Activated T-cell treated with anti-CD3 and anti-CD28 coated beads, Interleukin-2, amount 50 U/mL, for 4 hours (primary cell): ENCODE results near the gene SOCS7. TPM values are rescaled to one million over a fixed set of nuclear protein-coding genes. Genes with fewer than 3 reads are reported as not detected.

Experiments
- ATAC-seq, 2 donors: fragments of 200-7000 bp; cut with Tn5 transposase; one replicate each; pipeline ENCODE4 v1.10.0; 2021
- DNase-seq: peaks from one replicate; pipeline ENCODE4 v3.0.0-alpha.2; 2020
- H3K27me3 Mint-ChIP-seq: one replicate; pipeline ENCODE4 v1.8.0; 2021; ENCODE audit warnings: low read depth, mixed read lengths
- H3K36me3 Mint-ChIP-seq: one replicate; pipeline ENCODE4 v1.8.0; 2022; ENCODE audit warnings: mixed read lengths; ENCODE audit not compliant: insufficient read depth
- H3K4me1 Mint-ChIP-seq: one replicate; pipeline ENCODE4 v1.8.0; 2021; ENCODE audit warnings: low read depth, mixed read lengths
- H3K4me3 Mint-ChIP-seq: one replicate; pipeline ENCODE4 v1.8.0; 2021; ENCODE audit warnings: mild to moderate bottlenecking, moderate library complexity, mixed read lengths
- H3K9me3 Mint-ChIP-seq: one replicate; pipeline ENCODE4 v1.8.0; 2021; ENCODE audit warnings: mixed read lengths
- total RNA-seq, 3 donors: library from RNA; stranded (reverse); gene quantifications; one replicate each; pipeline ENCODE4 v1.2.1, GENCODE V29; 2021

The SOCS7 gene
- total RNA-seq, 3 donors from 2014 or later, result 32.2 to 33.2 (median 32.8) TPM

DNA sequence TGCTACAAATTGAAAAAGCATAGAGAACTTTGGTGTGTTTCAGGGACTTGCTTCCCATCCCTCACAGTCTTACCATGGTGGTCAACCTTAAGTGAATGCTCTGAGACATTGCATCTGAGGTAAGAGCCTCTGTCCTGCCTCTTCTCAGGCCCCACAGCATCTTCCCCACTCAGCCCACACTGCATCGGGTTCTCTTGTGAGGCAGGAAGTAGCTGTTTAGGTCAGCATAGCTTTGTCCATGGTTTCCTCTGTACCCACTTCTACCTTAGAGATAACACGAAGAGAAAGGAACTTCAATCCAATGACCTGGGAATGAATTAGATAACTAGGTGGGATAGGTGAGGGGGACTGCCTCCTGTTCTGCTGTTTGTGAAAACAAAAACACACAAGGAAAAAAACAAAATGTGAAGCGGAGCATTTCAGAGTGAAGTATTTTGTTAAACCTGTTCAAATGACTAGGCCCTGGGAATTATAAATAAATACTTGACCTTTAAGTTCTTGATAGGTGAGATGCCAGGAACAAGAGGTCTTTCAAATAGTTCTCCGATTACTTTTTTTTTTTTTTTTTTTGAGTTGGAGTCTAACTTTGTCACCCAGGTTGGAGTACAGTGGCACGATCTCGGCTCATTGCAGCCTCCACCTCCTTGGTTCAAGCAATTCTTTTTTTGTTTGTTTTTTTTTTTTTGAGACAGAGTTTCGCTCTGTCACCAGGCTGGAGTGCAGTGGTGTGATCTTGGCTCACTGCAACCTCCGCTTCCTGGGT, 17.7 kb downstream of the SOCS7 start:
- no peaks in the 10 kb centered on the region for H3K4me1 Mint-ChIP-seq
- peaks cover 36% of the 10 kb centered on the region for H3K36me3 Mint-ChIP-seq
- no peaks in the 10 kb centered on the region for H3K9me3 Mint-ChIP-seq
- DNase-seq, result no peak
- H3K27me3 Mint-ChIP-seq, result no peaks in the 10 kb centered on the region
- H3K4me3 Mint-ChIP-seq, result no peak overlapping the region
- ATAC-seq, result no peak

DNA sequence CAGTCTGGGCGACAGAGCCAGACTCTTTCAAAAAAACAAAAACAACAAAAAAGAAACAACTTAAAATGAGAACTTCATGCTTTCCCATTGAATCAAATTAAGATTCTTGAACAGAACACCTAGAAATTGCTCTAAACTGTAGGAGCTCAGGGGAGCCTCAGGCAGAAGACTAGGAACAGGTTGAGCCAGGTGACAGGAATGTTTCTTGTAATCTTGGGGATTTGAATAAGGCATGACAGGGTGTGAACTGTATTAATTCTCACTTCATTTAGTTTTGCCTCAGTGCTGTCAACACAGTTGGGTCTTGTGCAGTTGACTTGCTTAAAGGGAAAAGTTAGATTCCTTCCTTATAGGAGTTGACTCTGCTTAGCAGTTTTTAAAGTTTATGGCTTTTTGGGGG, 27.8 kb downstream of the SOCS7 start:
- no peaks in the 10 kb centered on the region for H3K27me3 Mint-ChIP-seq
- no peak for DNase-seq
- H3K4me1 Mint-ChIP-seq, result no peaks in the 10 kb centered on the region

DNA sequence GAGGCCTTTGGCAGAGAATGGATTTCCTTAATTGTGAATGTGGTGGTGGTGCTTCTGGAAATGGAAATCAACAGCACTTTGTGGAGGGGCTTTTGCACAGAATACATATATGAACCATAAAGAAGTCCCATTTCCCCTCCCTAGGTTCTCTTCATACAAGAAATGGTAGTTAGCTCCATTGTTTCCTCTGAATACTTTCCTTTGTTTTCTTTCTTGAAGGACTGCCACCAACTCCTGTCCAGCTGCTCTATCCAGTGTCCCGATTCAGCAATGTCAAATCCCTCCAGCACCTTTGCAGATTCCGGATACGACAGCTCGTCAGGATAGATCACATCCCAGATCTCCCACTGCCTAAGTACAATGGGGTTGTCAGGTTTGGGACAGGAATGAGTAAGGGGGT, 43.4 kb downstream of the SOCS7 start:
- Mint-ChIP-seq H3K27me3 (no peaks in the 10 kb centered on the region), H3K4me3 (no peak overlapping the region), H3K36me3 (peaks cover 28% of the 10 kb centered on the region), H3K9me3 (no peaks in the 10 kb centered on the region), H3K4me1 (no peaks in the 10 kb centered on the region)
- ATAC-seq (no peak), DNase-seq (no peak)

More for the DNA sequence above, 27.8 kb downstream of the SOCS7 start:
- no peak overlapping the region for H3K4me3 Mint-ChIP-seq
- H3K36me3 Mint-ChIP-seq, result peaks cover 15% of the 10 kb centered on the region
- H3K9me3 Mint-ChIP-seq, result no peaks in the 10 kb centered on the region
- no peak for ATAC-seq

DNA sequence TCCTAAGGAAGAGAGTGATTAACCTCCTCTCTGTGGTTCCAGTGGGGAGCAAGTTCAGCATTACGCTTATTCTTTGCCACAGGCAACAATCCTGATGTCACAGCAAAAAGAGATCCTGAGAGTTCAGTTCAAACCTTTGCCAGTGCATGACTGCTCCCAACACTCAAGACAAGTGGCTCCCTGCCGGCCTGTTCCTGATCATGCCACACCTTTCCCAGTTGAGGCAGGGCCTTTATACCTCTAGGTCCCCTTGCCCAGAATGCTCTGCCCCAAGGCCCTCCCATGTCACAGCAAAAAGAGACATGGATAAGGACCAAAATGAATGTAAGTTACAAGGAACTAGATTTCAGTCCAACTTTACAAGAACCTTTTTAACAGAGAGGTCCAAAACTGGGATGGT, 45.6 kb downstream of the SOCS7 start:
- no peak for ATAC-seq
- Mint-ChIP-seq H3K27me3 (no peaks in the 10 kb centered on the region), H3K36me3 (peaks cover 39% of the 10 kb centered on the region), H3K9me3 (no peaks in the 10 kb centered on the region), H3K4me1 (no peaks in the 10 kb centered on the region), H3K4me3 (no peak overlapping the region)
- DNase-seq, result no peak

DNA sequence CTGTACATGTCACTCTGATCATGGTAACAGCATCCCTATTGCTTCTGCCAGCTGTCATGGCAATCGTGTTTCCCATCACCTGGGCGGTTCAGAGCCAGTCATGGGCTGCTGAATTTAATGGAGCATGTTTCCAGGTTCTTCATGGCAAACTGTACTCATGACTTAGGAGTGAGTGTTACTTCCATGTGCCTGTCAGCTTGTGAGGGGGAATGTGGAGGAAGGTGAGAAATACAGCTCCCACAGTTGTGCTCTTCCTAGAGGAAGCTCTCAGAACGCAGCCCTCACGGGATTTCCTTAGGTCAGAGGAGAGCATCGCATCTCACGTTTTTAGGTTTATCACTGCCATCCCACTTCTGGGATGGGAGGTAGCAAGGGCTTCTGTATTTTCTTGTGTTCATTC, 48.6 kb downstream of the SOCS7 start:
- Mint-ChIP-seq H3K27me3 (no peaks in the 10 kb centered on the region), H3K9me3 (no peaks in the 10 kb centered on the region), H3K4me1 (no peaks in the 10 kb centered on the region), H3K4me3 (no peak overlapping the region), H3K36me3 (peaks cover 34% of the 10 kb centered on the region)
- DNase-seq, result no peak
- ATAC-seq, result no peak

DNA sequence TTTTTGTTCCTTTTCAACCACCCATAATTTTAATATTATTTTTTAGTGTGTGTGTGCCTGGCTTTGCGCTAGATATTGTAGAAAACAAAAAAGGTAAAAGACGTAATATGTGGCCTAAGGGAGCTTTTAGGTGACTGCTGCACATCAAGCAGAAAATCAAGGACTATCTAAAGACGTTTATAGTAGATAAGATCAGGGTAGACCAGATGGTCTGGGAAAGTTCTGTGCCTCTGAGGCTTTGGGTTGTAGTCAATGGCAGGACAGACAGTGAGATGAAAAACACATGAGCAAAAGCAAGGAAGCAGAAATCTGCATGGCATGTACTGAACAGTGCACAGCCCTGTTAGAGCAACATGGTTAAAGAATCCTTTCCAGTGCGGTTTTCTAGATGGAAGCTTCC, 49.8 kb downstream of the SOCS7 start:
- no peak overlapping the region for H3K4me3 Mint-ChIP-seq
- DNase-seq, result no peak
- no peak for ATAC-seq
- H3K4me1 Mint-ChIP-seq, result no peaks in the 10 kb centered on the region
- H3K9me3 Mint-ChIP-seq, result no peaks in the 10 kb centered on the region
- peaks cover 26% of the 10 kb centered on the region for H3K36me3 Mint-ChIP-seq
- H3K27me3 Mint-ChIP-seq, result no peaks in the 10 kb centered on the region

DNA sequence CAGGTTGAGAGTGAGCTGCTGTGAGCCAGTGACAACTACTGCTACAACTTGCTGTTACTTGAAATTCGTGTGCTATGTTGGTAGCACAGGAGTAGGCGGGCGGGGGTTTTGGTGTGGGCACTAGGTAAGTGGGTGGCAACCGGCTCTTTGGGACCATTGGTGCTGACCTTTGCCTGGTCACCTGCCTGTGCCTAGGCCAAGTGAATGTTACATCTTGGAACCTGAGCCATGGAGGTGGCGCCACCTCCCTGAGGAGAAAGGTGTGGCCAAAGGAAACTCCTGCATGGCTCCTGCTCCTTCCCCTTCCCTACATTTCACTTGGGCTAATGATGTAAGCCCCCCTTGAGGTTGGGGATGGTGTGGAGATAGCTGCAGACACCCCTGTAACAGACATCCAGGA, 51.3 kb downstream of the SOCS7 start:
- no peak for ATAC-seq
- H3K4me3 Mint-ChIP-seq, result no peak overlapping the region
- H3K36me3 Mint-ChIP-seq, result peaks cover 16% of the 10 kb centered on the region
- DNase-seq, result no peak
- H3K4me1 Mint-ChIP-seq, result no peaks in the 10 kb centered on the region
- no peaks in the 10 kb centered on the region for H3K27me3 Mint-ChIP-seq
- no peaks in the 10 kb centered on the region for H3K9me3 Mint-ChIP-seq

DNA sequence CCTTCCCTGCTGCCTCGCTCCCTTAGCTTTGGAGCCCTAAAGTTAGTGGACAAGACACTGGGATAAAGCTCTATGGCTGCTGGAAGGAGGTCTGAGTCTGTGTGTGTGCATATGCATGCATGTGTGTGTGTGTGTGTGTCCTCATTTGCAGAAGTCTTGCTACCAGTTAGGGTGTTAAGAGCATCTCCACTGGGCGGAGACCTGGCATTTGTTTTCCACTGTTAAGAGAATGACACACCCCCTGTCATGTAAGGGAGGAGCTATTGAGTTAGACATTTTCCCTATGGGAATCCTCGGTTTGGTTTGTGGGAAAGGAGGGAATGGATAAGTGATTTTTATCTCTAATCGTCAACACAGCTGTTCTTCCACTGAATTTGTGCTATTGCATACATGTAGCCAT, 51.8 kb downstream of the SOCS7 start:
- Mint-ChIP-seq H3K36me3 (peaks cover 16% of the 10 kb centered on the region), H3K4me3 (no peak overlapping the region), H3K9me3 (no peaks in the 10 kb centered on the region), H3K27me3 (no peaks in the 10 kb centered on the region), H3K4me1 (no peaks in the 10 kb centered on the region)
- ATAC-seq, result no peak
- DNase-seq, result no peak

DNA sequence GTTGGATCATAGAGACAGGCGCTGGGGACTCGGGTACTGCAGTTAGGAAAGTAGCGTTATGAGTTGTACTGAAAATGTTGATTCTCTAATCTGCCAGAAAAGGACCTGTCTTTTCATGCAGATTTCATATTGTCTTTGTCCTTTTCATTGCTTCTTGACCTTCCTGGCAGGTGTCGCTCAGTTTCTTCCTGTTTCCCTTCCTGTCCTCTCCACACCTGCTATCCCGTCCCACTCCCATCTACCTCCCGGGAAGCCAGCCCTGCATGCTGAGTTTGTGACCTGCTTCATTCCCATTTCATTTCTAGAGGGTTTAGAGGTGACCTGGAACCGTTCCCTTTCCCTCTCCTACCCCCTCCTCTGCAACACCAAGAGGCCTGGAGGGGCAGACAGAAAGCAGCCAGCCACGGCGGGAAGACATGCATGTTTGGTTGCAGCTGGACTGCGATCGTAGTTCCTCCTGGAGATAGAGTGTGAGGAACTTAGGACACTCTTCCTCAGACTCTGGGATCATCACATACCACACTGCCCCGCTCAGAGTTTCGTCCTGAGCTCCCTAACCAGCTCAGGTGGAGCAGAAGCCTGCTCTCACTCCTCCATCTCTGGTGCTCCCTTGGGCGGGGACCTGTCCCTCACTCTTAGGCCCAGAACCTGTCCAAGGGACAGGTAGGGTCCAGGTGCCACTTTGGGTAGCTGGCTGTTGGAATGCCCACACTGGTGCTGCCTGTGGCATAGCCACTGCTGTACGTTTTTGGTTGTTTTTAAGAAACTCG, 52.7 kb downstream of the SOCS7 start:
- Mint-ChIP-seq H3K27me3 (no peaks in the 10 kb centered on the region), H3K9me3 (no peaks in the 10 kb centered on the region), H3K36me3 (peaks cover 14% of the 10 kb centered on the region), H3K4me1 (no peaks in the 10 kb centered on the region), H3K4me3 (no peak overlapping the region)
- DNase-seq (no peak), ATAC-seq (no peak)

DNA sequence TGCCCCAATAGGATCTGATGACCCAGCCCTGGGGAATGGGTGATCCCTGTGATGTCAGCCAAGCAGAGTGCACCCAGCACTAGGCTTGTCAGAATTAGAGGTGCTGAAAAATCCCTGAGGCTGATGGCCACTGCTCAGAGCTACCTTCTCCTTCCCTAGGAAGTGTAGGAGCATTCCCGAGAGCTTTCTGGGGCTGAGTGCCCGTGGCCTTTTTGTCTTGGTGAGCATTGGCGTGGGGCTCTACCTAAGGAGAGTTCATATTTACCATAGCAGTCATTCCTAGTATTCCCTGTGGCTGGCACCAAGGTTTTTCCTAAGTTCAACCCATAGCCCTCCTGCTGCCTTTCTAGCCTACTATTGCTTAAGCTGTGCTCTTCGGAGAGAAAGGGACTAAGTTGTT, 54.0 kb downstream of the SOCS7 start:
- no peak overlapping the region for H3K4me3 Mint-ChIP-seq
- H3K36me3 Mint-ChIP-seq, result peaks cover 6% of the 10 kb centered on the region
- ATAC-seq (no peak), DNase-seq (no peak)
- no peaks in the 10 kb centered on the region for H3K4me1 Mint-ChIP-seq
- no peaks in the 10 kb centered on the region for H3K27me3 Mint-ChIP-seq
- no peaks in the 10 kb centered on the region for H3K9me3 Mint-ChIP-seq

DNA sequence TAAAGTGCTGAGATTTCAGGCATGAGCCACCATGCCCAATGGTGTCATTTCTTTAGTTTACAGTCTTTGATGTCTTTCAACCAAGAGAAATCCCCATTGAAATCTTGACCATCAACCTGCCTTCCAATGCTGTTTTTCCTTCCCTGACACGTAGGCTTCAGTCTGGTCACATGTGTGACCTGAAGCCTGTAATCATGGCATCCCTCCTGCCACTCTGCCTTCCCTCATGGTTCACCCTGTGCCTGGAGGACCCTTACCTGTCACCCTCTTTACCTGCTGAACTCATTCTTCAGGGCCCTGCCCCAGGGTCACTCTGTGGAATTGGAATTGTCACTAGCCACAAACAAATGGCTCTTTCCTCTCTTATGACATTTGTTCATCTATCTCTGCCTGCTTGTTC, 58.6 kb downstream of the SOCS7 start:
- Mint-ChIP-seq H3K9me3 (no peaks in the 10 kb centered on the region), H3K36me3 (no peaks in the 10 kb centered on the region), H3K4me3 (no peak overlapping the region), H3K4me1 (no peaks in the 10 kb centered on the region), H3K27me3 (peaks cover 11% of the 10 kb centered on the region)
- ATAC-seq, result no peak
- no peak for DNase-seq

DNA sequence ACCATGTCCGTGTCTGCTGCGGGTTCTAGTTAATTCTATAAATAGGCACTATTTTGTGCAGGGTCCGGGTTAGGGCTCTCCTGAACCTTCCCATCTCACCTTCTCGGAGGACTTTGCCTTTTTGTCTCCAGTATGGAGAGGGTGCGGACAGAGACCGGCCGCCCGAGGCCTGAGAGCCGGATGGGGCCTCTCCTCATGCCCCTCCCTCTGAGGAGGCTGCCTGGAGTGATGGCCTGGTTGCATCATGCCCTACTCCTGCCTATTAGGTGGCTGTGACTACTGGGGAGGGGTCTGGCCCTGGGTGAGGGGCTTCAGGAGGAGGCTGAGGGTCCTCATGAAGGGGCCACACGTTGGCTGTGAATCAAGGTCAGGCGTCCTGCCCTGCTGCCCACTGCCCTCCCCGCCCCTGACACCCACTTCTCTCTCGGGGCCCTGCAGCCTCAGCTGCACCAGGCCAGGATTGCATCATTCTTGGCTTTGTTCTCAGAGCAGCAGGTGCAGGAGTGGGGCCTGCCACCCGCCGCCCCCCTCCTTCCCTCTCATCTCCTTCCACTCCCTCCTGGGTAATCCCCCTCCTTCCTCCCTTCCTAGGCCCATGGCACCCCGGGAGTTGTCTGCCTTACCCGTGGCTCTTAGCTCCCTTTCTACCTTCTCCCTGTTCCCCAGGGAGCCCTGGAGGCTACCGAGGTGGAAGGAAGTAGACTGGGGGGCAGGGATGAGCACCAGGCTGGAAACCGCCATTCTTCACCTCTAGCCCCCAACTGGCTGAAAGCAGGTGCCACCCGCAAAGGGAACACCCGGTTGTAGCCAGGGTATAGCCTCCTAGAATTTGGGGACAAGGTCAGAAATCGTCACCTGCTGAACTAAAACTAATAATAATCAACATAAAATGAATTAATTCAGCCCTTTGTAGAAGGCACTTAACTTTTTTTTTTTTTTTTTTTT, 63.9 kb downstream of the SOCS7 start:
- H3K27me3 Mint-ChIP-seq, result peaks cover 50% of the 10 kb centered on the region

DNA sequence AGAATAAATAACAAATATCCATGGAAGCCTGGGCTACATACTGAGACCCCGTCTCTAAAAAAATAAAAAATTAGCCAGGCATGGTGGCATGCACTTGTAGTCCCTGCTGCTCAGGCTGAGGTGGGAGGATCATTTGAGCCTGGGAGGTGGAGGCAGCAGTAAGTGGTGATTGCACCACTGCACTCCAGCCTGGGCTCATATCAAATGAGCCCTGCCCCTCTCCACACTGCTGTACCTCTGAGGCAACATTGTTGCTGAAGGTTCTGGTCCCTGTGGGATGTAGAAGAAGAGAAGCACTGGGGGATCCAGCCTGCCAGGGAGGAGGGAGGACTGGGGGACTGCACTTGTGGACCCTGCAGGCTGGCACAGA, 65.2 kb downstream of the SOCS7 start:
- Mint-ChIP-seq H3K36me3 (no peaks in the 10 kb centered on the region), H3K9me3 (no peaks in the 10 kb centered on the region), H3K27me3 (peaks cover 61% of the 10 kb centered on the region), H3K4me3 (no peak overlapping the region), H3K4me1 (peaks cover 3% of the 10 kb centered on the region)
- DNase-seq (no peak), ATAC-seq (no peak)

More for the DNA sequence above, 63.9 kb downstream of the SOCS7 start:
- DNase-seq (no peak), ATAC-seq (peak in 1 of 2 donors; percentile 34)
- H3K36me3 Mint-ChIP-seq, result no peaks in the 10 kb centered on the region
- H3K9me3 Mint-ChIP-seq, result no peaks in the 10 kb centered on the region
- no peak overlapping the region for H3K4me3 Mint-ChIP-seq
- peaks cover 3% of the 10 kb centered on the region for H3K4me1 Mint-ChIP-seq

DNA sequence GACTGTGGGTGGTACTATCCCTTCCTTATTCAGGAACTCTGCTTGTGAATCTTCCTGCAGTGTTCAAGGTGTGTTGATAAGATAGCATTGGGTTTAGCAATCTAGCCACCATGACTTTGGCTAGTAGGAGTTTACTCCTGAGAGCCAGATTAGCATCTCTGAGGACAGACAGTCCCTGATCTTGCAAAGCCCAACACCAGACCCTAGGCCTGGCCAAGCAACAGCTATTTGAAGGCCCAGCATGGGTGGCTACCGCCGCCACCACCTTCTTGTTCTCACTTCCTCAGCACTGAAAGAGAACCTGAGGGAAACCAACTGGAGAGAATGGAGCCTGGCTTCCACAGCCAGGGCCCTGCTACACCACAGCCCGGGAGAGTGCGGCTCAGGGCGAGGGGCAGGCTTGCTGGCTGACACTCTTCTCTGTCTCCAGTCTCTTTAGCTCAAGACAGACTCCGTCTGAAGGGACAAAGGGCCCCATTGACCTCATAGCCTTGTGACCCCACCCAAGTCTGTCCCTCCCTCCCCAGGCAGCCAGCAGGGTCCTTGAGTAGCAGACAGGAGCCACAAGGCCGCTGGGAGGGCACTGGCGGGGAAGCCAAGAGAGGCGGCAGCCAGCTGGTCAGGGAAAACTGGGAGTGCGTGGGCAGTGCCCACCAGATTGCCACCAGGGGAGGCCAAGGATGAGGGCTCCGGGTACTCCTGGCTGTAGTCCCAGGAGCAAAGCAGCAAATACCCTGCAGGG, 65.7 kb downstream of the SOCS7 start:
- no peak for DNase-seq
- Mint-ChIP-seq H3K4me1 (peaks cover 3% of the 10 kb centered on the region), H3K4me3 (no peak overlapping the region), H3K36me3 (no peaks in the 10 kb centered on the region), H3K27me3 (peaks cover 64% of the 10 kb centered on the region), H3K9me3 (no peaks in the 10 kb centered on the region)
- ATAC-seq, result no peak
